HG03558 (cell line): ENCODE results near the gene CNR2.
"Not testable (repeated sequence)": the region's sequence is repeated elsewhere in the genome, so short reads cannot be mapped to it uniquely, and the experiment has no call there.

Experiments
- ATAC-seq: cut with Tn5 transposase; IDR thresholded peaks from one replicate; pipeline ENCODE4 v1.9.1; 2021; ENCODE audit warnings: moderate number of reproducible peaks; ENCODE audit not compliant: unreplicated experiment; ENCODE audit errors: extremely low read depth

CNR2 gene

DNA sequence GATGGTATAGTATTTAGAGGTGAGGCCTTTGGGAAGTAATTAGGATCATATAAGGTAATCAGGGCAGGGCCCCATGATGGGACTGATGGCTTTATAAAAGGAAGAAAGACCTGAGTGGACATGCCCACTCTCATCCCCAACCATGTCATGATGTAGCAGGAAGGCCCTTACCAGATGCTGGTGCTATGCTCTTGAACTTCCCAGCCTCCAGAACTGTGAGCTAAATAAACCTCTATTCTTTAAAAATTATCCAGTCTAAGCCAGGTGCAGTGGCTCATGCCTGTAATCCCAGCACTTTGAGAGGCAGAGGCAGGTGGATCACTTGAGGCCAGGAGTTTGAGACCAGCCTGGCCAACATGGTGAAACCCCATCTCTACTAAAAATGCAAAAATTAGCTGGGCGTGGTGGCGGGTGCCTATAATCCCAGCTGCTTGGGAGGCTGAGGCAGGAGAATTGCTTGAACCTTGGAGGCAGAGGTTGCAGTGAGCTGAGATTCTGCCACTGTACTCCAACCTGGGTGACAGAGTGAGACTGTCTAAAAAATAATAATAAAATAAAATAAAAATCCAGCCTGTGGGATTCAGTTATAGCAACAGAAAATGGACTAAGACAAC lies 65.6 kb downstream of the CNR2 start:
- ATAC-seq: not testable (repeated sequence)

DNA sequence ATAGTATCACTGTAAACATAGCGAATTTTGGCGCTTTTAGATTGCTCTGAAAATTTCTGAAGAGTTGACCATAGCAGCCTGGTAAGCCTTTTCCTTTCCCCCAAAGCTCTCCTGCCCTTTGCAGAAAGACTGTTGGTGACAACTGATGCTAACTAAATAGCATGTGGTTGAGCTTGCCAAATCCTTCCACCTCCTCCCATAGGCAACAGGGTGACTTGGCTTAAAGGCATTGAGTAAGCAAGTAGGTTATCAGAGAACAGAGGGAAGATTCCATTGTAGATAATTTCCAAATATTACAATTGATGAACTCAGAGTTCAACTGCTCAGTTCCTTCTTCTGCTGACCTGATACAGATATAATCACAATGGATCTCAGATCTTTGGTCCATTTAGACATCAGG lies 68.0 kb downstream of the CNR2 start:
- no peak for ATAC-seq

DNA sequence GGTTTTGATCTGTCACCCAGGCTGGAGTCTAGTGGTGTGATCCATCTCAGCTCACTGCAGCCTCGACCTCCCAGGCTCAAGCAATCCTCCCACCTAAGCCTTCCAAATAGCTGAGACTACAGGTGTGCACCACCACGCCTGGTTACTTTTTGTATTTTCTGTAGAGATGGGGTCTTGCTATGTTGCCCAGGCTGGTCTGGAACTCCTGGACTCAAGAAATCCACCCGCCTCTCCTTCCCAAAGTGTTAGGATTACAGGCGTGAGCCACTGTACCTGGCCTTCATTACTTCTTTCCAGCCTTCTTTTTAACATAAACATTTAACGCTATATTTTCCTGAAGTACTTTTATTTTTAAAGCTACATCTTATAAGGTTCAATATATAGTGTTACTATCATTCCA lies 69.5 kb downstream of the CNR2 start:
- no peak for ATAC-seq

DNA sequence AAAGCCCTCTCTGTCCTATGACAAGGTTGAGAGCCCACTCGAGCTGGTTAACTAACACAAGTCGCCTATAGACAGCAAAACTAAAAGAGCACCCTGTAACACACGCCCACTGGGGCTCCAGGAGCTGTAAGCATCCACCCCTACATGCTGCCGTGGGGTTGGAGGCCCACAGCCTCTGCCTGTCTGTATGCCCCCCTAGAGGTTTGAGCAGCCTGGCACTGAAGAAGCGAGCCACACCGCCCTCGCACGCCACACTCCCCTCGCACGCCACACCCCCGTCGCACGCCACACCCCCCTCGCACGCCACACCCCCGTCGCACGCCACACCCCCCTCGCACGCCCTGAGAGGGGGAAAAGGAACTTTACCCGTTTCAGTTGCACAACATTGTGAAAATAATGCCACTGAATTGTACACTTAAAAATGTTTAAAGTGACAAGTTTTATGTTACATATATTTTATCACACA lies 74.7 kb downstream of the CNR2 start:
- no peak for ATAC-seq

DNA sequence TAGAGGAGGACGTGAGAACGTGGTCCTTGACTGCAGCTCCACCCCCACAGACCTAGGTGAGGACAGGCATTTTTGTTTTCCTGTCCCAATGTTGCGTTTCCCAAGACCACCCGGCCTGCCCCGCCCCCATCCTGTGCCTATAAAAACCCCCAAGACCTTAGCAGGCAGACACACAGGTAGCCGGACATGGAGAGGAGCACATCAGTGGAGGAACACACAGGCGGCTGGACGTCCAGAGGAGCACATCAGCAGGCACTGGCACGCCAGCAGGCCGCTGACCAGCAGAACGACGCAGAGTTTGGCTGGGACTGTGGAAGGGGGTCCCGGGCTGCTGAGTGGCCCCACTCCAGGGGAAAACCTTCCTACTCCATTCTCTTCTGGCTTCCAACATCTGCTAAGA lies 75.3 kb downstream of the CNR2 start:
- no peak for ATAC-seq

DNA sequence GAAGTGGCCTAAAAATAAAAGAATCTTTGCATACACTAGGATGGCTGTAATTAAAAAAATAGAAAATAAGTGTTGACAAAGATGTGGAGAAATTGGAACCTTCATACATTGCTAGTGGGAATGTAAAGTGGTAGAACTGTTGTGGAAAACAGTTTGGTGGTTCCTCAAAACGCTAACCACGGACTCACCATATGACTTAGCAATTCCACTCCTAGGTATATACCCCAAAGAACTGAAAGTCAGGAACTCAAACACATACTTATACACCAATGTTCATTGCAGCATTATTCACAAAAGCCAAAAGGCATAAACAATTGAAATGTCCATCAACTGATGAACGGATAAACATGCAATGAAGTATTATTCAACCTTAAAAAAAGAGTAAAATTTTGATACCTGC lies 77.1 kb downstream of the CNR2 start:
- ATAC-seq: no peak

DNA sequence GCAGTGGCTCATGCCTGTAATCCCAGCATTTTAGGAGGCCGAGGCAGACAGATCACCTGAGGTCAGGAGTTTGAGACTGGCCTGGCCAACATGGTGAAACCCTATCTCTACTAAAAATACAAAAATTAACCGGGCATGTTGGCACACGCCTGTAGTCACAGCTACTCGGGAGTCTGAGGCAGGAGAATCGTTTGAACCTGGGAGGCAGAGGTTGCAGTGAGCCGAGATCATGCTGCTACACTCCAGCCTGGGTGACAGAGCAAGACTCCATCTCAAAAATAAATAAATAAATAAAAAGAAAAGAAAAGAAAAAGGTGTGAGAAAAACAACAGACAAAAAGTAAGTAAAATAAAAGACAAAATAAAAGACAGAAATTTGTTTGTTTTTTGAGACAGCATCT lies 79.0 kb downstream of the CNR2 start:
- not testable (repeated sequence) for ATAC-seq

DNA sequence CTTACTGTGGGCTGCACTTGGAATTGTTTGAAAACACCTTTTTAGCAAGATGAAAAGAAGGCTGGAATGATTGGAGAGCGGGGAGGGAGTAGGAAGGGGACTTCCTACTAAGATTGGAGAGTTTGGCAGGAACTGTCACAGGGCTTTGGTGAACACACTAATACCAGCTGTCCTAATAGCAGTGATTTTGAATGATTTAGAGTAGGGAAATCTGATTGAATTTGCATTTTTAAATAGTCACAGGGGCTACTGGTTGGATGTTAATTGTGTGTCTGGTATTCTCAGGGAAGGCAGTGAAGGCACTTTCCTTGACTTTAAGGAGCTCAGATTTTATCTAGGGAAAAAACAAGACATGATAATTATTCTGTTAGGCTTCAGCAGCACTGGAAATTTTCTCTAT lies 85.4 kb downstream of the CNR2 start:
- ATAC-seq: no peak

DNA sequence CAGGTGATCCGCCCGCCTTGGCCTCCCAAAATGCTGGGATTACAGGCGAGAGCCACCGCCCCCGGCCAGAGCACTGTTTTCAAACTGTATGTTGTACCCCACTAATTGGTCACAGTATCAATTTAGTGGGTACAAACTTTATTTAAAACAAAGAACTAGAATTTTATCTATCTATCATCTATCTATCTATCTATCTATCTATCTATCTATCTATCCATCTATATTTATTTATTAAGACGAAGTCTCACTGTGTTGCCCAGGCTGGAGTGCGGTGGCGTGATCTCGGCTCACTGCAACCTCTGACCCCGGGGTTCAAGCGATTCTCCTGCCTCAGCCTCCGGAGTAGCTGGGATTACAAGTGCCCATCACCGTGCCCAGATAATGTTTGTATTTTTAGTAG lies 86.6 kb downstream of the CNR2 start:
- not testable (repeated sequence) for ATAC-seq

DNA sequence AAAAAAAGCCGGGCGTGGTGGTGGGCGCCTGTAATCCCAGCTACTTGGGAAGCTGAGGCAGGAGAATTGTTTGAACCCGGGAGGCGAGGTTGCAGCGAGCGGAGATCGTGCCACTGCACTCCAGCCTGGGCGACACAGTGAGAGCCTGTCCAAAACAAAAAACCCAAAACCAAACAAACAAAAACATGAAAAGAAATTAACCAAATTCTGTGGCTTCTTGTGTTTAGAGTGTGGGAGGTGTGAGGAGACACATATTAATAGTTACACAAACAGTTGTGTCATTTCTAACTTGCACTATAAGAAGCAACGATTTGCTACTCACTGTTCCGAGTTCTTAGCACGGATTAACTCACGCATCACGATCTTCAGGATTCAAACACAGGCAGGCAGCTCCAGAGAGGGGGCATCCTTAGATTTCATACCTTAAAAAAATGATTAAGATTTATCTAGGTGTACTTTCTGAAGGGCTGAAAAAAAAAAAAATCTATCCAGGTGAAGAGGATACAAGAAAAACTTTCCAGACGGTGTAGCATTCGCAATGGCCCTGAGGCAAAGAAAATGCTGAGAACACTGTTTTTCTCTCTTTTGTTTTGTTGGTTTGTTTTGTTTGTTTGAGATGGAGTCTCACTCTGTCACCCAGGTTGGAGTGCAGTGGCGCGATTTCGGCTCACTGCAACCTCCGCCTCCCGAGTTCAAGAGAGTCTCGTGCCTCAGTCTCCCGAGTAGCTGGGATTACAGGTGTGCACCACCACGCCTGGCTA lies 87.2 kb downstream of the CNR2 start:
- no peak for ATAC-seq

DNA sequence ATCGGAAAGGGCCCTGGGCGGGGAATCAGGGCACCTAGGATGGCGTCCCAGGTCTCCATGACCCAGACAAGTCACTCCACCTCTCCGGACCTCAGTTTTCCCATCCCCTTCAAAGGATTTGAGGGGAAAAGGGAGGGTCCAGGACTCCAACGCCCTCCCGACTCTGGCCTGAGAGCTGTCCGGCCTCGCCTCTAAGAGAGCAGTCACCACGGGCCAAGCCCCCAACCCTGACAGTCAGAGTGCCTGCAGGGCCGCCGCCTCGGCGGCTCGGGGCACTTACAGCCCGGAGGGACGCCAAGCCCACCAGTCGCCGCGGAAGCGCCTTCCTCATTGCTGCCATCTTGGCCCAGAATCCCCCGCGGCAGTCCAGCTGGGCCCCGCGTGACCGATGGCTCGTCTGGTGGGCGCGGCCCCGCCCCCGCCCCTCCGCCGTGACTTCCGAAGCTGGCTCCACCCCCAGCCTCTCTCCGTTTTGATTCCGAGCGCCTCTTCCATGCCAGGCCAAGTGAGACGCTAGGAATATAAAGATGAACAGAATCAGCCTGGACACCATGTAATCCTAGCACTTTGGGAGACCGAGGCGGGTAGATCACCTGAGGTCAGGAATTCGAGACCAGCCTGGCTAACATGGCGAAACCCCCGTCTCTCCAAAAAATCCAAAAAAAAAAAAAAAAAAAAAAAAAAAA lies 87.9 kb downstream of the CNR2 start, which contains the start of gene HMGCL:
TSS of gene HMGCL (minus strand) at position 354 of the 686 bp plus-strand sequence. CDS start at position 340, 14 bp downstream.
- ATAC-seq: no peak

DNA sequence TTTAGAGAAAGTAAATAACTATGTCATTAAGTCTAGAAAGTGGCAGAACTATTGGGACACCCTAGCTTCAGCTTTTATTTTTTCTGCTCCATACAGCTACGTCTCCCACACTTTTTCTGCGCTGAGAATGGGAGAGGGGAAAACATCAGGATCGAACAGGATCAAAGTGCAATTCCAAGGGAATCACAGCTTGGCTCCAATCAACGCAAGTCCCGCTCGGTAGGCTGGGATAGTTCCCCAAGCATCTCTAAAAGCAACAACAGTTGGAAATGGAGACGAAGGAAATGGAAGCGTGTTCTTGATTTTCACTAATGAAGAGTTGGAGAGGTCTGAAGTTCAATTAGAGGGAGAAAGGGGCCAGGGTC lies 88.5 kb downstream of the CNR2 start:
- no peak for ATAC-seq

DNA sequence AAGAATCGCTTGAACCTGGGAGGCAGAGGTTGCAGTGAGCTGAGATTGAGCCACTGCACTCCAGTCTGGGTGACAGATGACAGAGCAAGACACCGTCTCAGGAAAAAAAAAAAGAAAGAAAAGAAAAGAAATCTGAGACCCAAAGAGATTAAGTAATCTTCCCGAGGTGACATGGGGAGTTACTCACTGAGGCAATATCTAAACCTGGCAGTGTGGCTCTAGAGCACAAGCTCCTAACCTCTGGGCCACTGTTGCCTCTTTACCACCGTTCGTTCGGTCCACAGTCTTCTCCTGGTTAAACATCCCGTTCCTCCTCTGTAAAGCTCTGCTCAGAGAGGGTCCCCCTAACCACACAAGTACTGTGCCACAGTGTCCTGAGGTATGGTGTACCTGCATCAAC lies 89.4 kb downstream of the CNR2 start:
- no peak for ATAC-seq
